ENCODE data around the gene KCNT1. TPM values are rescaled to one million over a fixed set of nuclear protein-coding genes. Genes with fewer than 3 reads are reported as not detected.

KCNT1 gene
- total and polyA plus RNA-seq, 9 donors = 0.83 to 12.0 (median 3.7) TPM

DNA sequence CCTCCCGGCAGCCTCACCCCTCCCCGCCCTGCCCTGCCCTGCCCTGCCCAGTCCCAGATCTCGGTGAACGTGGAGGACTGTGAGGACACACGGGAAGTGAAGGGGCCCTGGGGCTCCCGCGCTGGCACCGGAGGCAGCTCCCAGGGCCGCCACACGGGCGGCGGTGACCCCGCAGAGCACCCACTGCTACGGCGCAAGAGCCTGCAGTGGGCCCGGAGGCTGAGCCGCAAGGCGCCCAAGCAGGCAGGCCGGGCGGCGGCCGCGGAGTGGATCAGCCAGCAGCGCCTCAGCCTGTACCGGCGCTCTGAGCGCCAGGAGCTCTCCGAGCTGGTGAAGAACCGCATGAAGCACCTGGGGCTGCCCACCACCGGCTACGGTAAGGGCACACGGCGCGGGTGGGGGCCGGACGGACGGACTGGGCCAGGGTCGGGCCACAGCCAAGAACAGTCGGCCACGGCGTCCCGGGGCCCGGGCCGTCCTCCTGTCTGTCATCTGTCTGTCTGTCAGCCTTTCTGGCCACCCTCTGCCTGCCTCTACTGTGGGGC is 84.2 kb downstream of the KCNT1 start:
- TF ChIP-seq, protein P1, sequence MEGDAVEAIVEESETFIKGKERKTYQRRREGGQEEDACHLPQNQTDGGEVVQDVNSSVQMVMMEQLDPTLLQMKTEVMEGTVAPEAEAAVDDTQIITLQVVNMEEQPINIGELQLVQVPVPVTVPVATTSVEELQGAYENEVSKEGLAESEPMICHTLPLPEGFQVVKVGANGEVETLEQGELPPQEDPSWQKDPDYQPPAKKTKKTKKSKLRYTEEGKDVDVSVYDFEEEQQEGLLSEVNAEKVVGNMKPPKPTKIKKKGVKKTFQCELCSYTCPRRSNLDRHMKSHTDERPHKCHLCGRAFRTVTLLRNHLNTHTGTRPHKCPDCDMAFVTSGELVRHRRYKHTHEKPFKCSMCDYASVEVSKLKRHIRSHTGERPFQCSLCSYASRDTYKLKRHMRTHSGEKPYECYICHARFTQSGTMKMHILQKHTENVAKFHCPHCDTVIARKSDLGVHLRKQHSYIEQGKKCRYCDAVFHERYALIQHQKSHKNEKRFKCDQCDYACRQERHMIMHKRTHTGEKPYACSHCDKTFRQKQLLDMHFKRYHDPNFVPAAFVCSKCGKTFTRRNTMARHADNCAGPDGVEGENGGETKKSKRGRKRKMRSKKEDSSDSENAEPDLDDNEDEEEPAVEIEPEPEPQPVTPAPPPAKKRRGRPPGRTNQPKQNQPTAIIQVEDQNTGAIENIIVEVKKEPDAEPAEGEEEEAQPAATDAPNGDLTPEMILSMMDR (IDR thresholded peaks at IDR 0.05) = no peak
- TF ChIP-seq POLR2A (IDR thresholded peaks at IDR 0.05) (no peak), EP300 (IDR thresholded peaks at IDR 0.05) (no peak)
- H3K4me1 ChIP-seq (ENCODE audit: insufficient read depth) = no peaks in the 10 kb centered on the region
- 87 to 94% (median 90%) methylated on average over 33 to 44 of the region's 44 CpGs for WGBS, 3 donors

DNA sequence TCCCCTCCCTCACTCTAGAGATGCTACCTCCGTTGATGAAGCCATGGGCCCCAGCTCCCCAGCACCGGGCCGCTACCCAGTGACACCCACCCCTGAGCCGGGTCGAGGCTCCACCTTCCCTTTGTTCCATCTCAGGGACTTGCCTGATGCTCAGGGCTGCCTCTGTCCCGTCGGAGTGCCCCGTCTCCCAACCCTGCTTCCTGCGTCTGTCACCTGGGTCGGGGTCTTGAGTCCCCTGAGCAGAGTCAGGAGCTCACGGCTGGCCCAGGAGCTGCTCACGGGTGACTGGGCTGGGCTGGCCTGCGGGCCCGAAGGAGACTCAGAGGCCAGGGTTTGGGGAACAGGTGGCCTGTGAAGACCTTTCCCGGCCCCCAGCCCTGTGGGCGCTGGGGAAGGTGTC is 85.3 kb downstream of the KCNT1 start:
- no peak for DNase-seq

More for the DNA sequence above, 84.2 kb downstream of the KCNT1 start:
- no peaks in the 10 kb centered on the region for H3K27me3 ChIP-seq
- H3K4me3 ChIP-seq = no peak overlapping the region
- intact Hi-C loops (cut with DNase I) = no loop called here
- no peaks in the 10 kb centered on the region for H3K36me3 ChIP-seq
- H3K27ac ChIP-seq = no peak overlapping the region
- no peaks in the 10 kb centered on the region for H3K9me3 ChIP-seq
- no peak for DNase-seq

DNA sequence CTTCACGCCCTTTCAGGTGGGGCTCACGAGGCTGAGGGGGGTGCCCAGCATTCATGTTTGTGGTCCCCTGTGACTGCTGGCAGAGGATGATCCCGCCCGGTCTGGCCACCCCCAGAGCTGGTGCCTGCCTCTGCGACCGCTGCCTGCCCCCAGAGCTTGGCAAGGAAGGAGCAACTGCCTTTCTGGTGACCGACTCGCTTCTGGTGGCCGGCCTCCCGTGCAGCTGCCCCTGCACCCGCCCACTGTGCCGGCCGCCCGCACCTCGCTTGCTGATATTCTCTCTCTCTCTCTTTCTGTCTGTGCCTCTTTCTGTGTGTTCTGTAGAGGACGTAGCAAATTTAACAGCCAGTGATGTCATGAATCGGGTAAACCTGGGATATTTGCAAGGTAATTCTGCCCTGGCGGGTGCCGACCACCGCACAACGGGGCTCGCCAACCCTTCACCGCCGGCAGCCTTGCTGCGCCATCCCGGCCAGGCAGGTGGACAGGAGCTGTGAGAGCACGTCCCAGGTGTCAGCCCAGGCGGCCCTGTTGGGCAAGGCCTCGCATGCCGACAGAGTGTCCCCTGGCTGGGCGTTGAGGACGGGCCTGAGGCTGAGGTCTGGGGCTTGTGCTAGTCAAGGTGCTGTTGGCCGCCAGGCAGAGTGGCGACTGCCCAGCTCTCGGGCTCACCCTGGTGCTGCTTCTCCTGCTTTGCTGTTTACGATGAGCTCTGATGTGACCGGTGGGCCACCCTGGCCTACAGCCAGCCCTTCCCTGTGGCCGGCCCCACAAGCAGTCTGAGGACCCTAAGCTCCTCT is 86.0 kb downstream of the KCNT1 start:
- no peaks in the 10 kb centered on the region for H3K4me1 ChIP-seq (ENCODE audit: insufficient read depth)
- WGBS, 3 donors = 85% methylated on average over 37 to 38 of the region's 38 CpGs
- H3K36me3 ChIP-seq = no peaks in the 10 kb centered on the region
- H3K27ac ChIP-seq = no peak overlapping the region
- TF ChIP-seq, protein P1 (IDR thresholded peaks at IDR 0.05) = no peak
- no peak for TF ChIP-seq POLR2A (IDR thresholded peaks at IDR 0.05)
- no peak for TF ChIP-seq EP300 (IDR thresholded peaks at IDR 0.05)
- intact Hi-C loops (cut with DNase I) = no loop called here
- H3K4me3 ChIP-seq = no peak overlapping the region
- no peaks in the 10 kb centered on the region for H3K9me3 ChIP-seq
- no peaks in the 10 kb centered on the region for H3K27me3 ChIP-seq
- DNase-seq = no peak

More for the DNA sequence above, 85.3 kb downstream of the KCNT1 start:
- Histone ChIP-seq H3K36me3 (no peaks in the 10 kb centered on the region), H3K27ac (no peak overlapping the region), H3K4me3 (no peak overlapping the region), H3K27me3 (no peaks in the 10 kb centered on the region), H3K9me3 (no peaks in the 10 kb centered on the region), H3K4me1 (ENCODE audit: insufficient read depth) (no peaks in the 10 kb centered on the region)
- 82 to 85% (median 84%) methylated on average over 14 to 16 of the region's 16 CpGs for WGBS, 3 donors
- no peak for TF ChIP-seq EP300 (IDR thresholded peaks at IDR 0.05)
- TF ChIP-seq POLR2A (IDR thresholded peaks at IDR 0.05) = no peak
- TF ChIP-seq, protein P1 (IDR thresholded peaks at IDR 0.05) = no peak
- intact Hi-C loops (cut with DNase I) = no loop called here

DNA sequence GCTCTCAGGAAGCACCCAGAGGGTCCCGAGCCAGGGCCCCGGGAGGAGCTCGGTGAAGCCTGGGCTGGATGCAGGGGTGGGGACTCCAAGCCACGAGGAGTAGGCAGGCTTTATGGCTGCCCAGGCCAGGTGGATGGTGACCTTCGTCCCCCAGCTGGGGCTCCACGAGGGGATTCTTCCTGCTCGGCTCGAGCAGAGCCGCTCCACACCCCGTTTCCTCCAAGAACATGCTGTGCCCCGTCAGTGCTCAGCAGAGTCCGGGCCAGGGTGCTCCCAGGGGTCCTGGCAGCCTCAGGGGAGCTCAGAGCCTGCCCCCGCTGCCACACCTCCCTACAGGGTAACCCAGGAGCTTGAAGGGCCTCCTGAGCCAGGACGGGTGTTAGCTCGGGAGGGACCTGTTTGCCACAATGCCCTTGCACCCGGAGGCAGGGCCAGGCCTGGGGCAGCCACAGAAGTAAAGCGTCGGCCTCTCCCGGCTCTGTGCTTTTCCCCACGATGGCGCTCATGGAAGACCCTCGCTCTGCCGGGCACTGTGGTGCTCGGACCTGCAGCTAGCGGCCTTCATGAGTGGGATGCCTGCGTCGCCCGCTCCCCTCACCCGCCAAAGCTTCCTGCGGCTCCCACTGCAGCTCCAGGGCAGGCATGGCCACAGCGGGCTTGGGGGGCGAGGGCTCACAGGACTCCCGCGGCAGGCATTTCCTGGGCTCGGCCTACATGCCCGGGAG is 86.8 kb downstream of the KCNT1 start:
- Histone ChIP-seq H3K9me3 (no peaks in the 10 kb centered on the region), H3K36me3 (no peaks in the 10 kb centered on the region), H3K27ac (no peak overlapping the region), H3K4me3 (no peak overlapping the region), H3K27me3 (no peaks in the 10 kb centered on the region), H3K4me1 (ENCODE audit: insufficient read depth) (no peaks in the 10 kb centered on the region)
- DNase-seq = no peak
- 68 to 73% (median 72%) methylated on average over 35 to 36 of the region's 36 CpGs for WGBS, 3 donors
- TF ChIP-seq, protein P1 (IDR thresholded peaks at IDR 0.05) = no peak
- TF ChIP-seq POLR2A (IDR thresholded peaks at IDR 0.05) (no peak), EP300 (IDR thresholded peaks at IDR 0.05) (no peak)
- intact Hi-C loops (cut with DNase I) = no loop called here
